ENCODE results near the gene RNASE11.

Gene RNASE11

DNA sequence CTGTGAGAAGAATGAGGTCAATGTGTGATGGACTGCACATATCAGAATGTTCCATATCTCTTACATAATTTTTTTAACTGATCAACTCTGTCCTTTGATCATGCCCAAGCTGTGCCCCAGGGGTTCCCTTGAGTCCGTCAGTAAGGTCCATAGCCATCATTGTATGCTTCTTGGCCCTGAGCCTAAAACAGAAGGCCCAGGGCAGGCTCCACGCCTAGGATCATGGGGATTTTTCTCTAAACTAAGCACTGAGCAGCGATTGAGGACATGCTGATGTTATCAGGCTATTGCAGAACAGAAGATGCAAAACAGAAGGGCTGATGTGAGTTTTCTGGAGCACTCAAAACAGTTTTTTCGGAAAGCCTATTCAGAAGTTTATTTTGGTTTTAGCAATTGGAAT is 47.9 kb downstream of the RNASE11 start:
- H3K4me2 ChIP-seq (ENCODE audit: low read length): peak overlapping the region; percentile 29
- no peak overlapping the region for H3K9ac ChIP-seq
- H3K36me3 ChIP-seq (ENCODE audit: control insufficient read depth, insufficient read depth, low read length): no peaks in the 10 kb centered on the region
- no peaks in the 10 kb centered on the region for H3K27me3 ChIP-seq (ENCODE audit: control insufficient read depth, insufficient read depth, low read length)
- TF ChIP-seq, protein P1, sequence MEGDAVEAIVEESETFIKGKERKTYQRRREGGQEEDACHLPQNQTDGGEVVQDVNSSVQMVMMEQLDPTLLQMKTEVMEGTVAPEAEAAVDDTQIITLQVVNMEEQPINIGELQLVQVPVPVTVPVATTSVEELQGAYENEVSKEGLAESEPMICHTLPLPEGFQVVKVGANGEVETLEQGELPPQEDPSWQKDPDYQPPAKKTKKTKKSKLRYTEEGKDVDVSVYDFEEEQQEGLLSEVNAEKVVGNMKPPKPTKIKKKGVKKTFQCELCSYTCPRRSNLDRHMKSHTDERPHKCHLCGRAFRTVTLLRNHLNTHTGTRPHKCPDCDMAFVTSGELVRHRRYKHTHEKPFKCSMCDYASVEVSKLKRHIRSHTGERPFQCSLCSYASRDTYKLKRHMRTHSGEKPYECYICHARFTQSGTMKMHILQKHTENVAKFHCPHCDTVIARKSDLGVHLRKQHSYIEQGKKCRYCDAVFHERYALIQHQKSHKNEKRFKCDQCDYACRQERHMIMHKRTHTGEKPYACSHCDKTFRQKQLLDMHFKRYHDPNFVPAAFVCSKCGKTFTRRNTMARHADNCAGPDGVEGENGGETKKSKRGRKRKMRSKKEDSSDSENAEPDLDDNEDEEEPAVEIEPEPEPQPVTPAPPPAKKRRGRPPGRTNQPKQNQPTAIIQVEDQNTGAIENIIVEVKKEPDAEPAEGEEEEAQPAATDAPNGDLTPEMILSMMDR (IDR thresholded peaks at IDR 0.05): no peak
- peak overlapping the region; percentile 8 for H3K4me3 ChIP-seq (ENCODE audit: low read depth, low read length)
- no peaks in the 10 kb centered on the region for H3K9me3 ChIP-seq (ENCODE audit: control insufficient read depth, low read length)
- H3K27ac ChIP-seq: no peak overlapping the region
- peak overlapping the region; percentile 48 for H2AFZ ChIP-seq
- peaks cover 7% of the 10 kb centered on the region for H3K4me1 ChIP-seq
- no peaks in the 10 kb centered on the region for H3K79me2 ChIP-seq
